ENCODE data around the gene LDB1.

Gene LDB1

DNA sequence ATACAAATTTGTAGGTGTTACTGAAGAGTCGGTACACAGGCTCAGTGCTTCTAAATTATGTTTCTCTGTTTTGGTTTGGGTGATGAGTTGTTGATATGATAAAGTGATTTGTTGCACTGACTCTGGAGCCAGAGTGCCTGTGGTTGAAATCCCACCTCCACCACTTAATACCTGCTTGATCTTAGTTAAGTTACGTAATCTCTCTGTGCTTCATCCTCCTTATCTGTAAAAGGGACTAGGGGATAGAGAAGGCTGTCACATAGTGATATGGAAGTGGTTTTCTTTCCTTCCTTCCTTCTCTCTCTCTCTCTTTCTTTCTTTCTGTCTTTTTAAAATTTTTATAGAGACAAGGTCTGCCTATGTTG lies 55.7 kb downstream of the LDB1 start:
- DNase-seq (ENCODE audit: low spot score): no peak

DNA sequence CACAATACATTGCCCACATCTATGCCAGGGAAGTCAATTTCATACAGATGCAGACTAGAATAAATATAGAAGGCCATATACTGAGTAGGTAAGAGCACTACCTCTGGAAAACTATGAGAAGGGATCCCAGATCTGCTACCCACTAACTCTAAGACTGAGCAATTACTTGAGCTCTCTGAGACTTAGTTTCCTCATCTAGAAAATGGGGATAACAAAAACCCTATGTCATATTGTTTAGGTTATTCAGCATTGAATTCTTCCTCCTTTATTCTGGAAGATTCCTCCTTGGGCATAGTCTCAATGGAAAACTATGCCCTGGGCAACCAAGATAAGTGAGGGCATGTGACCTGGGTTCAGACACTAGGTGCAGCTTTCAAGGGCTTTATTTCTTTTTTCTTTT lies 60.2 kb downstream of the LDB1 start:
- DNase-seq (ENCODE audit: low spot score): no peak
